OCI-LY7 (cell line): ENCODE data around the gene CALR. TPM values are rescaled to one million over a fixed set of nuclear protein-coding genes. Genes with fewer than 3 reads are reported as not detected.

Source experiments
- BruUV-seq: library from RNA; stranded (reverse); fragments of 400-500 nt; replicated peaks from 2 replicates; lab custom pipeline; 2021; lab: Mats Ljungman, UMichigan
- CTCF ChIA-PET: fragments of 300-600 bp; sonication (Branson Sonifier 250); formaldehyde crosslinking; loops from one replicate; lab custom pipeline; 2022; ENCODE audit warnings: antibody characterized with exemption; ENCODE audit not compliant: unreplicated experiment; lab: Charles Lee
- POLR2A ChIA-PET: fragments of 300-600 bp; sonication (Branson Sonifier 250); formaldehyde crosslinking; loops from one replicate; lab custom pipeline; 2022; ENCODE audit warnings: antibody characterized with exemption; lab: Charles Lee
- DNase-seq: peaks from one replicate; pipeline ENCODE4 v3.0.0-alpha.2; 2015; ENCODE audit warnings: low spot score
- H2AFZ ChIP-seq: fragments of 200-600 bp; sonication (generic), shearing (Covaris generic); 2 replicates; pipeline ENCODE4 v1.6.1; 2014; ENCODE audit warnings: mild to moderate bottlenecking, antibody characterized with exemption, low read length, moderate library complexity
- H3K27ac ChIP-seq: fragments of 200-600 bp; sonication (generic); 2 replicates; pipeline ENCODE4 v1.5.1; 2014; ENCODE audit warnings: mixed run types, low read depth, mild to moderate bottlenecking, moderate library complexity, low read length, inconsistent platforms; ENCODE audit not compliant: poor library complexity, severe bottlenecking
- H3K36me3 ChIP-seq: fragments of 200-600 bp; sonication (generic); 2 replicates; pipeline ENCODE4 v1.6.1; 2014; ENCODE audit warnings: mild to moderate bottlenecking, antibody characterized with exemption, low read length, moderate library complexity, mixed read lengths; ENCODE audit not compliant: insufficient read depth
- H3K4me1 ChIP-seq: fragments of 200-600 bp; sonication (generic); 2 replicates; pipeline ENCODE4 v1.5.1; 2014; ENCODE audit warnings: mild to moderate bottlenecking, low read length; ENCODE audit not compliant: insufficient read depth, poor library complexity, severe bottlenecking
- H3K4me2 ChIP-seq: fragments of 200-600 bp; sonication (generic); 2 replicates; pipeline ENCODE4 v1.6.1; 2014; ENCODE audit warnings: mild to moderate bottlenecking, low read length
- H3K4me3 ChIP-seq: fragments of 200-600 bp; sonication (generic); 2 replicates; pipeline ENCODE4 v1.5.1; 2014; ENCODE audit warnings: mild to moderate bottlenecking, low read depth, low read length; ENCODE audit not compliant: poor library complexity, severe bottlenecking
- H3K79me2 ChIP-seq: fragments of 200-600 bp; sonication (generic); 2 replicates; pipeline ENCODE4 v1.6.1; 2016; ENCODE audit warnings: low read depth, mild to moderate bottlenecking, low read length, moderate library complexity, mixed read lengths; ENCODE audit not compliant: insufficient read depth
- H3K9me2 ChIP-seq: fragments of 200-600 bp; sonication (generic); 2 replicates; pipeline ENCODE4 v1.6.1; 2016; ENCODE audit warnings: mild to moderate bottlenecking, low read length, mixed read lengths; ENCODE audit not compliant: insufficient read depth
- H3K9me3 ChIP-seq: fragments of 200-600 bp; sonication (generic); 2 replicates; pipeline ENCODE4 v1.6.1; 2014; ENCODE audit warnings: mild to moderate bottlenecking, mixed run types, low read length, mixed read lengths
- H4K20me1 ChIP-seq: fragments of 200-600 bp; sonication (generic); 2 replicates; pipeline ENCODE4 v1.6.1; 2014; ENCODE audit warnings: mild to moderate bottlenecking, antibody characterized with exemption, low read length, moderate library complexity, mixed read lengths; ENCODE audit not compliant: insufficient read depth
- CTCF ChIP-seq: fragments of 200-600 bp; sonication (generic); conservative IDR thresholded peaks from 2 replicates; pipeline ENCODE4 v1.5.1; 2014; ENCODE audit warnings: mild to moderate bottlenecking, antibody characterized with exemption, low read length, moderate library complexity, mixed read lengths
- EZH2phosphoT487 ChIP-seq: fragments of 200-600 bp; sonication (generic); IDR thresholded peaks from 2 replicates; pipeline ENCODE4 v1.6.1; 2018; ENCODE audit warnings: low read depth, borderline replicate concordance, mild to moderate bottlenecking, mixed run types, antibody characterized with exemption, low read length, moderate library complexity, mixed read lengths
- intact Hi-C: fragments of 100-400 bp; cut with micrococcal nuclease; formaldehyde crosslinking; loops from one replicate; pipeline ENCODE4 v1.10.0; 2022; ENCODE audit not compliant: unreplicated experiment
- total RNA-seq, 2 experiments: library from RNA; depleted of rRNA in 1 of 2; stranded (reverse); fragments of >200 nt in 1 of 2; shearing (Covaris generic) in 1 of 2; gene quantifications; 2 replicates each; pipeline ENCODE4 v1.2.3, GENCODE V29; 2014 to 2022

Gene CALR
- total RNA-seq, 2 experiments from 2014 or later = 581 to 1,039 TPM

DNA sequence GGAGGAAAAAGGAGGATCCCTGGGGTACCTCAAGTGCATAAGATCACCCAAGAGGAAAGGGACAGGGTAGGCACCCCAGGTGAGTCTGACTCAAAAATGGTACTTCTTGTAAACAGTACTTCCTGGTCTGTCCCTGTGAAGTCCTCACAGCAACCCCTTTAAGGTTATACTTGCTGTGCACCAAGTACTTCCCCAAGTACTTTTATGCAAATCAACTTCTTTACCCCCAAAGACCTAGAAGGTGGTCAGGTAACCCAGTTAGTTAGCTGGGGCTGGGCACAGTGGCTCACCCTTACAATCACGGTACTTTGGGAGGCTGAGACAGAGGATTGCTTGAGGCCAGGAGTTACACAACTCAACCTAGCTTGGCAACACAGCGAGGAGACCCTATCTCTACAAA, 2.5 kb downstream of the CALR start:
- H3K9me2 ChIP-seq = no peaks in the 10 kb centered on the region
- H3K36me3 ChIP-seq = peaks cover 69% of the 10 kb centered on the region

GRCh38 chr19:12943437-12944044, 5.1 kb downstream of the CALR start:
- CTCF ChIA-PET = interaction anchor here (0.5 kb wide), 1 partner anchor 34 kb away, joined by 3 read pairs; no protein-coding TSS in a partner anchor
- DNase-seq = no peak
- H3K4me2 ChIP-seq = peak overlapping the region; percentile 58
- H2AFZ ChIP-seq = no peak overlapping the region
- peaks cover 37% of the 10 kb centered on the region for H4K20me1 ChIP-seq
- H3K4me3 ChIP-seq = peak overlapping the region; percentile 20
- peak overlapping the region; percentile 51 for H3K27ac ChIP-seq
- TSS peak; percentile 24 for BruUV-seq
- intact Hi-C loops = no loop called here
- H3K9me2 ChIP-seq = no peaks in the 10 kb centered on the region
- H3K4me1 ChIP-seq = peaks cover 69% of the 10 kb centered on the region
- POLR2A ChIA-PET = no interaction called here
- H3K9me3 ChIP-seq = no peaks in the 10 kb centered on the region
- no peak for TF ChIP-seq EZH2phosphoT487
- TF ChIP-seq CTCF = no peak
- peaks cover 62% of the 10 kb centered on the region for H3K79me2 ChIP-seq
- H3K36me3 ChIP-seq = peaks cover 90% of the 10 kb centered on the region

More for the DNA sequence above, 2.5 kb downstream of the CALR start:
- peak overlapping the region; percentile 92 for H3K4me2 ChIP-seq
- intact Hi-C loops = no loop called here
- H3K4me3 ChIP-seq = peak overlapping the region; percentile 98
- peaks cover 43% of the 10 kb centered on the region for H3K79me2 ChIP-seq
- H3K9me3 ChIP-seq = no peaks in the 10 kb centered on the region
- H4K20me1 ChIP-seq = peaks cover 27% of the 10 kb centered on the region
- H3K4me1 ChIP-seq = peaks cover 77% of the 10 kb centered on the region
- ChIA-PET CTCF (no interaction called here), POLR2A (interaction anchor here (0.7 kb wide), 2 partner anchors 58 to 148 kb away, joined by 3 to 4 read pairs; no protein-coding TSS in a partner anchor)
- BruUV-seq = no TSS peak
- no peak for DNase-seq
- TF ChIP-seq EZH2phosphoT487 (no peak), CTCF (no peak)
- peak overlapping the region; percentile 63 for H3K27ac ChIP-seq
- H2AFZ ChIP-seq = no peak overlapping the region

- H4K20me1 ChIP-seq = peaks cover 31% of the 10 kb centered on the region
- ChIA-PET CTCF (interaction anchor here (0.5 kb wide), 1 partner anchor 33 kb away, joined by 3 read pairs; no protein-coding TSS in a partner anchor), POLR2A (no interaction called here)
- H3K27ac ChIP-seq = peak overlapping the region; percentile 51
- H2AFZ ChIP-seq = no peak overlapping the region
- peak overlapping the region; percentile 58; the same call in 1 of the 2 replicates for H3K4me2 ChIP-seq
- intact Hi-C loops = no loop called here
- H3K4me1 ChIP-seq = peaks cover 69% of the 10 kb centered on the region
- H3K9me3 ChIP-seq = no peaks in the 10 kb centered on the region
- no peak for TF ChIP-seq EZH2phosphoT487
- no peak for TF ChIP-seq CTCF
- peaks cover 90% of the 10 kb centered on the region for H3K36me3 ChIP-seq
- H3K4me3 ChIP-seq = no peak overlapping the region
- no TSS peak for BruUV-seq
- DNase-seq = no peak
- H3K79me2 ChIP-seq = peaks cover 56% of the 10 kb centered on the region
- H3K9me2 ChIP-seq = no peaks in the 10 kb centered on the region
Observed at GRCh38 chr19:12944104-12944674, 5.8 kb downstream of the CALR start.
